Endothelial cell of hepatic sinusoid (primary cell): ENCODE measurements around the gene LPIN2.
"Not testable (repeated sequence)": the region's sequence is repeated elsewhere in the genome, so short reads cannot be mapped to it uniquely, and the experiment has no call there.

Source experiments
- in situ Hi-C: cut with HindIII; loops from 2 replicates; pipeline ENCODE4 v1.10.0; 2017; ENCODE audit warnings: low sequenced_read_pairs

Gene LPIN2

DNA sequence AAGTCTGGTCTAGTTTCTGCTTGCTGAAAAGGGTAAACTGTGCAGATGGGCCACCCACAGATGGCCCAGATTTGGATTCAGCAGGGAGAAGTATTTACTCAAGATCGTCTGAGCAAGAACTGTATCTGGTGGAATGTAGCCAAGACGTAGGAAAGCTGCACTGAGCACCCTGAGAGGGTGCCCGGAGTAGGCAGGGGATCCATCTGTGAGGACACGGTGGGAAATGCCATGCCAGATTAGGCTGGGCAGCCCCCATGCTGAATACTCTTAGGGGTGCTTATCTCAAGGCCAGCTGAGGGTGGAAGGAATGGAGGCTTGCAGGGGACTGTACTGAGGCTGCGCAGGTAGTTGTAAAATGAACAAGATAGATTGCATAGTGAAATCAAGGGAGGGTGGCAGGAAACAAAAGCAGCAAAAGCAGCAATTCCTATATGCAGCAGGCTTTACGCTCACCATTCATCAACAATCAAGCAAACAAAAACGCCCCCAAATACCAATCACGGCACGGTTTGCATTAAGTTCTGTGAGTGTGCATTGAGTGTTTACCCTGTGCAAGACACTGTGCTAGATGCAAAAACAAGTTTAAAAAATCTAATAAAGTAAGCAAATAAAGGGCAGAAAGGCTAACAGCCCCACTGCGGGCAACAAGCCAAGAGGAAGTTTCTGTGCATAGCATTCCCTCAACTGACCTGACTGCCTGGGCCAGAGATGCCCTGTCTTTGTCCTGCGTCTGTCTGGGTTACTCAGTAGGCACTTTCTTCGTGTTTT lies 32.2 kb upstream of the LPIN2 start:
- in situ Hi-C loops, result no loop called here

DNA sequence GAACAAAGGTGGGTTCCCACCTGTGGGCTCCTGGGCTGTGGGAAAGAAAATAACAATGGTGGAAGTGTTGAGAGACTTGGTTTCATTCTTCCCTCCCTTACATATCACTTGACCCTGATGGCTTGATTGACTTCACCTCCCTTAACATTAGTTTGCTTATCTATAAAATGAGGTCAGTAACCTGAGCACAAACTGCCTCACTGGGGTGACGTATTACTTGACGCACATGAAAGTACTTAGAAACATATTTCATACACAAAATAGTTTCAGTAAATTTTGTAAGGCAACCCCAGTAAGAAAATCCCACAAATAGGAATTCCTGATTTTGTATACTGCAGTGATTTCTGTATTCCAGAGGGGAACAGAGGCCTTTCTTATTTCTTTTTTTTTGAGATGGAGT lies 29.4 kb upstream of the LPIN2 start:
- in situ Hi-C loops, result no loop called here

- in situ Hi-C loops, result no loop called here
Measured at GRCh38 chr18:3041843-3042242, 28.9 kb upstream of the LPIN2 start.

DNA sequence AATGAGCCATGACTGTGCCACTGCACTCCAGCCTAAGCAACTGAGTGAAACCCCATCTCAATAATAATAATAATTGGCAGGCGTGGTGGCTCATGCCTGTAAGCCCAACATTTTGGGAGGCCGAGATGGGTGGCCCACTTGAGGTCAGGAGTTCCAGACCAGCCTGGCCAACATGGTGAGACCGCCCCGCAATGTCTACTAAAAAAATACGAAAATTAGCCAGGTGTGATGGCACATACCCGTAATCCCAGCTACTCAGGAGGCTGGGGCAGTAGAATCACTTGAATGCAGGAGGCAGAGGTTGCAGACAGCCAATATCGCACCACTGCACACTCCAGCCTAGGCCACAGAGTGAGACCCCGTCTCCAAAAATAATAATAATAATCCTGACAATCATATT lies 27.9 kb upstream of the LPIN2 start:
- in situ Hi-C loops, result no loop called here

GRCh38 chr18:3040173-3040572 lies 27.2 kb upstream of the LPIN2 start:
- in situ Hi-C loops, result no loop called here

GRCh38 chr18:3037423-3037915 lies 24.5 kb upstream of the LPIN2 start:
- in situ Hi-C loops, result no loop called here

DNA sequence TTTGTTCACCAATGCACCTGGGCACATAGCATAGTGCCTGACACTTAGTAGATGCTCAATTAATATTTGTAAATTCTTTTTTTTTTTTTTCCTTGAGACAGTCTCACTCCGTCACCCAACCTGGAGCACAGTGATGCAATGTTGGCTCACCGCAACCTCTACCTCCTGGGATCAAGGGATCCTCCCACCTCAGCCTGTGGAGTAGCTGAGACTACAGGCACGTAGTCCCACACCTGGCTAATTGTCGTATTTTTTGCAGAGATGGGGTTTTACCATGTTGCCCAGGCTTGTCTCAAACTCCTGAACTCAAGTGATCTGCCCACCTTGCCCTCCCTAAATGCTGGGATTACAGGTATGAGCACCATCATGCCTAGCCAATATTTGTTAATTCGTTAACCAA lies 23.2 kb upstream of the LPIN2 start:
- in situ Hi-C loops, result no loop called here

GRCh38 chr18:3035635-3036034 lies 22.7 kb upstream of the LPIN2 start:
- in situ Hi-C loops, result no loop called here

- in situ Hi-C loops, result no loop called here
Measured at GRCh38 chr18:3032721-3033120, 19.8 kb upstream of the LPIN2 start.

DNA sequence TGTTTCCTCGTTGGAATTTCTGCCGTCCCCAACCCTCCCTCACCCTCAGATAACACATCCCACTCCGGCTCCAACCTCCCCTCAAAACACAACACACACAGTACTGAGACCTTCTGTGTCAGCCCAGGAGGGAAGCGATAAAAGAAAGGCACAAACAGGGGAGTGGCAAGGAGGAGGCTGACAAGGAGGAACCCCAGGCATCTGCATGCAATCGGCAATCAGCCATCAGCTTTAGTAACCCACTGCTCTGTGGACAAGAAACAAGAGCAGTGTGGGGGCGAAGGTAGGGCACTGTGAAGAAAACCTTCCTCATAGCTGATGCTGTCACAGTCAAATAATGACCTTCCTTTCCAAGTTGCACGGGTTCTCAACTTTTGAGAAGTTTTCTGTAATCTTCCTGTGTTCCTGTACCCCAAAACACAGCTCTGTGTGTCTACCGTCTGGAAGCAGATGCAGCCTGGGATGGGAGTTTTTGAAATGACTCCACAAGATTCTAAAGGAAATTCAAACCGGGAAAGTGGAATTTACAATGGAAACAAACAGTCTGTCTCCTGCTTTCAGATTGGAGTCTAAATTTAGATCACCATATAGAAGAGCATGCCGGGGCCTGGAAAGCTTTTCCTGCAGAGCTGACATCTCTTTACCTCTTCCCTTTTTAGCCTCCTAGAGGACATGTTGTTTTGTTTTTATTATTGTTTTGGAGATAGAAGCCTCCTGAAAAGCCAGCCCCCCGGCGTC lies 16.4 kb upstream of the LPIN2 start:
- in situ Hi-C loops, result no loop called here

DNA sequence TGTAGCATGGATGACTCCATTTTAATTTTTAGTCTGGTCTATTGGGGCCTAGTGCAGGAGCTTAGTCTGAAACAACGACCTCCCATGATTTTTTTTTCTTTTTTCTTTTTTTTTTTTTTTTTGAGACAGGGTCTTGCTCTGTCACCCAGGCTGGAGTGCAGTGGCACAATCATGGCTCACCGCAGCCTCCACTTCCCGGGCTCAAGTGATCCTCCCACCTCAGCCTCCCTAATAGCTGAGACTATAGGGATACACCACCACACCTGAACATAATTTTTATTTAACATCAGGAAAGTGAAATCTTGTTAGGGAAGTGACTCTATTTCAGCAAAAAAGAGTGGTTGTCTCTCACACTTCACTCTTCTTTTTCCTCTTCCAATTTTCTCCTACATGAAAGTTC lies 15.2 kb upstream of the LPIN2 start:
- in situ Hi-C loops, result not testable (repeated sequence)

- in situ Hi-C loops, result no loop called here
Measured at GRCh38 chr18:3027370-3027891, 14.5 kb upstream of the LPIN2 start.

DNA sequence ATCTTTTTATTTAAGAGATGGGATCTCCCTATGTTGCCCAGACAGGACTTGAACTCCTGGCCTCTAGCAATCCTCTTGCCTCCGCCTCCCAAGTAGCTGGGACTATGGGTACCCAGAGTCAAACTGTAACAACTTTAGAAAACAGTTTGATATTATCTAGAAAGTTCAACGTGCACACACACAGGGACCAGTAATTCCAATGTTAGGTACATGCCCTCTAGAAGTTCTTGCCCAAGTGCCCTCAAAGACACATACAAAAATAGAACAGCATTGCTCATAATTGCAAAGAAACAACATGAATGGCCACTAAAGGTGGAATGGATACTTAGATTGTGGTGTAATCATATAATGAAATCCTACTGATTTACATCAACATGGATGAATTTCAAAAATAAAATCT lies 12.6 kb upstream of the LPIN2 start:
- in situ Hi-C loops, result no loop called here

DNA sequence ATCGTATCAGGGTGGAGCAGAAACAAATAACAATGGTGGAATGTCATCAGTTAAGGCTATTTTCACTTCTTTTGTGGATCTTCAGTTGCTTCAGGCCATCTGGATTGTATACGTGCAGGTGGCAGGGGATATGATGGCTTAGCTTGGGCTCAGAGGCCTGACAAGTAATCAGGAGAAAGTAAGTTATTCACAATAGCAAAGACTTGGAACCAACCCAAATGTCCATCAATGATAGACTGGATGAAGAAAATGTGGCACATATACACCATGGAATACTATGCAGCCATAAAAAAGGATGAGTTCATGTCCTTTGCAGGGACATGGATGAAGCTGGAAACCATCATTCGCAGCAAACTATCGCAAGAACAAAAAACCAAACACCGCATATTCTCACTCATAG lies 10.7 kb upstream of the LPIN2 start:
- in situ Hi-C loops, result not testable (repeated sequence)

- in situ Hi-C loops, result no loop called here
Measured at GRCh38 chr18:3016585-3017297, 3.8 kb upstream of the LPIN2 start.

GRCh38 chr18:3015851-3016250 lies 2.9 kb upstream of the LPIN2 start:
- in situ Hi-C loops, result no loop called here

GRCh38 chr18:3015204-3015592 lies 2.3 kb upstream of the LPIN2 start:
- in situ Hi-C loops, result no loop called here

- in situ Hi-C loops, result no loop called here
Measured at GRCh38 chr18:3014503-3015203, 1.7 kb upstream of the LPIN2 start.

- in situ Hi-C loops, result no loop called here
Measured at GRCh38 chr18:3012136-3013023, 564 bp downstream of the LPIN2 start.

GRCh38 chr18:3010086-3010485 lies 2.9 kb downstream of the LPIN2 start:
- in situ Hi-C loops, result no loop called here
